GM19099 (cell line): Measurements from ENCODE around the gene SRGAP3.

Experiments
- POLR2A ChIP-seq: IDR thresholded peaks from 3 replicates; pipeline ENCODE4 v1.6.1; 2011; ENCODE audit warnings: low read depth; ENCODE audit not compliant: insufficient read length; ENCODE audit errors: extremely low read depth

The SRGAP3 gene

DNA sequence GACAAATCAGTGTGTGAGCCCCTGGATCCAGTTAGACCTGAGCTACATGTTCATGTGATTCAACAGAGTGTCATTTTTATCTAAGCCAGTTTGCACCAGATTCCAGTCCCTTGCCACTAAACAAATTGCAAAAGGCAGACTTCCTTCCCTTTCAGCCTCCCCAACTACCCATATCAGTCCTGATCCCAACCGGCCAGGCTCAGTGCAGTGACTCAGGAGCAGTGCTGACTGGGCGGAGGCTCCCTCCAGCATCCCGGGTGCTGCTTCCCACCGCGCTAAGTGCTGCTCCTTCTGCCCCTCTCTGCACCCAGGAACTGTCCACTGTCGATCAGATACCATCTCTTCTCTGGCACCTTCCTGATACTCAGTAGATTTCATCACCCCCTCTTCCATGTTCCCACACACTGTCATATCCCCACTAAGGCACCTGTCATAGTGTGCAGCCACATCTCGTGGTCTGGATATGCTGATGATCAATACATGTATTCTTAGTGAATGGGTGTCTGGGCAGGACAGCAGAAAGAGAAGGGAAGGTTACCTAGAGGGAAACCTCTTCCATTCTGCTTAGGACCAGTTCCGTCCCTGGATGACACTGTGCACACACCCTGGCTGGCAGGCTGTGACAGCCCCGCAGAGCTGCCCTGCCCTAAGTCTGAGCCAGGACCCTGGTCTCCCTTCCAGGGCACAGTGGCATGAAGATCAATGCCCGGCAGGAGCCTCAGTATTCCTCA is 177.3 kb downstream of the SRGAP3 start:
- no peak for TF ChIP-seq POLR2A

DNA sequence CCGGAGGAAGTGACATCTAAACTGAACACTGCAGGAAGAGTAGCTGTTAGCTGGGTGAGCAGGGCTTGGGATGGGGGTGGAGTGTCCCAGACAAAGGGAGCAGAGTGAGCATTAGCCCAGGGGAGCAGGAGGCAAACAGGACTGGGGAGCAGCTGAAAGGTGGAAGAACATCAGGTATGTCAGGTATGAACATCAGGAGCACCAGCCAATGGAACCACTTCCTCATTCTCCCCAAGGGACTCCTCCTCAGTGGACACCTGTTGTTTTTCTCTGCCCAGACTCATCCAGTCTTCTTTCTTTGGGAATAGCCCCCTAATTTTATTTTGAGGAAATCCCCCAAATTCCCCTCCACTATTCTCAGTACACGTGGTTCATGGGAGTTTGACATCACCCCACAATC is 178.5 kb downstream of the SRGAP3 start:
- no peak for TF ChIP-seq POLR2A

DNA sequence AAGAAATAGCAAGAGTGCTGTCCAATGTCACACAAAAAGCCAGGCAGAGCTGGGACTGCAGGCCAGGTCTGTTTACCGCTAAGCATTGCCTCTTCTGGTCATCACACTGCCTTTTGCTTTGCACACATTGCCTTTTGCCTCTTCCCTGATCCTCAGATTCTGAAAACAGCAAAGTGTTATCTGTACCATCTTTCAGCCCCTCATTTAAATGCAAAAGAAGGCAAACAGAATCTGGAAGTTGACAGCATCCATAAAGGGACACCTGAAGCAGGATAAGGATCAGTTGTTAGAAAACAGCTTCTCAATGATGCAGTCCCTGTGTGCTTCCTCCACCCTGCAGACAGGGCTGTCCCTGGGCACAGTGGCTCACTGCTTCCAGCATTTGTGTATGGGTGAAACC is 179.5 kb downstream of the SRGAP3 start:
- TF ChIP-seq POLR2A, result no peak

DNA sequence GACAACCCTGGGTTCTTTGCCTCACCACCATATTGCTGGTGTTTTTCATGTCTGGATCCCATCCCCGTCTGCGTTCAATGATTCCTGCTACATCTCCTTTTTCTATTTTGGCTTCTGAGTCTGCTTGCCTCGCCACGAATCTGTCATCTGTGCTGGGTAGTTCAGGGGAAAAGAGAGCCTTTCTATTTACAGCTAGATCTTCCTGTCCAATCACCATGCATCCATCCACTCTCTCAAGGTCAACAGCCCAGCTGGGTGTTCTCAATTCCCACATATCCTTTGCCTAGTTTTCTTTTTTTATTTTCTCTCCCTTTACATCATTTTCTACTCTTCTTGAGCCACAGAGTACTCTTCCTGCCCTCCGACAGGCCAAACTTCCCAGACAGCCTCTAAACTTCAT is 181.4 kb downstream of the SRGAP3 start:
- no peak for TF ChIP-seq POLR2A

DNA sequence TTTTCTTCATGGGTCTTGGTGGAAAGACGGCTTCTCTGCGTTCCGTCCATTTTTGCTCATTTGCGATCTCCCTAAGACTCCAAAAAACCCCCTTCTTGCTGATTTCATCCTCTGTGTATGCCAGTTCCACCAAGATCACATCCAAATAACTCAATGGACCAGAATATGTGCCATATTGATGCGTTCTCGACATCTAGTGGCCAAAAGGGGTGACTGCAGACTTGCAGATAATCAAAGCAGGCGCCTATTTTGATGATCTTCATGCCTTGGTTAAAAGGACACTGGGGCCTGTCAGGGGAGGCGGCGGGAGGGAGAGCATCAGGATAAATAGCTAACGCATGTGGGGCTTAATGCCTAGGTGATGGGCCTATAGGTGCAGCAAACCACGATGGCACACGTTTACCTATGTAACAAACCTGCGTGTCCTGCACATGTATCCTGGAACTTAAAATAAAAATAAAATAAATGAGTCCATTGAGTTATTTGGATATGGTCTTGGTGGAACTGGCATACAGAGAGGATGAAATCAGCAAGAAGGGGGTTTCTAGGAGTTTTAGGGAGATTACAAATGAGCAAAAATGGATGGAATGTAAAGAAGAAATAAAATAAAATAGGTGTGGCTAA is 182.0 kb downstream of the SRGAP3 start:
- no peak for TF ChIP-seq POLR2A

DNA sequence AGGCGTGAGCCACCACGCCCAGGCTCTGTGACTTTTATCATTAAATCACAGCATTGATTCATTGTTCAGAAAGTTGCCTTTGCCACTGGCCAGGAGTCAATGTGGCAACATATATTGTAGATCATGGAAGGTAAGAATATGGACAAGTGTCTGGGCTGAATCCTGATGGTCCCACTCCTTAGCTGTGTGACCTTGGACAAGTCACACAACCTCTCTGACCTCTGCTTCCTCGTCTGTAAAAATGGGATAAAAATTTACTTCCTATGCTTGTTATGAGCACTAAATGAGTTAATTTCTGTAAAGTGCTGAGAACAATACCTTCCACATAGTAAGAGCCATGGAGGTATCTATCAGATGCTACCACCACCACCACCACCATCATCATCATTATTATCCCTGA is 182.7 kb downstream of the SRGAP3 start:
- TF ChIP-seq POLR2A, result no peak

DNA sequence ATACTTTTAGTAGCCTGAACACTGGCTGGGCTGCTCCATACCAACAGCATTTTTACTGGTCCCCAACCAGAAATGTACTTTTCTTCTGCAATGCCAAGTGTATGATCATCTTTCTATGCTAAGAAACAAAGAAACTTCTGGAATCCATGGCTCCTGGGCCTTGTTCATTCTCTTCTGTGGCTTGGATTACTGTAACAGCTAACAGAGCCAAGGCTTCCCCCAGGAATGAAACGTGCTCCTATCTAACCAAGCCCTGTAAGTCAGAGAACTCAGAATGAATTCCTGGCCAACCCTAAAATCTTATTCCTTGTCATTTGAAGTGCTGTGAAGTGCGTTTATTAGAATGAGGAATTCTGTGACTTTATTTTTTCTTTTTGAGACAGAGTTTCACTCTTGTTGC is 183.3 kb downstream of the SRGAP3 start:
- no peak for TF ChIP-seq POLR2A

DNA sequence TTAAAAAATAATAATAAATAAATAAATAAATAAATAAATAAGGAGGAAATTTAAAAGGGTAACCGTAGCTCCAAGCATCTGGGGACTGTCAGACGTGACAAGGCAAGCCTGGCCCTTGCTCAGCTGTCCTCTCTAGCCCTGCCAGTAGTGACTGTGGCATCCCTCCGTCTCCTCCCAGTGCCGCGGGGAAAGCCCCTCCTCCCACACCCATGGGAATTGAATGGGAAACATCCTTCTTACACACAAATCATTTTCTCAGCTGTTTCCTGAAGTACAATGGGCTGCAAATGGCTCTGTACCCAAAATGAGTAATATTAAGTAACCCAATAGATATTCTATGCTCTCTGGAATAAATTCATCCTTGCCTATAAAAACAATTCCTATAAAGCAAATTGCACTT is 184.6 kb downstream of the SRGAP3 start:
- no peak for TF ChIP-seq POLR2A

DNA sequence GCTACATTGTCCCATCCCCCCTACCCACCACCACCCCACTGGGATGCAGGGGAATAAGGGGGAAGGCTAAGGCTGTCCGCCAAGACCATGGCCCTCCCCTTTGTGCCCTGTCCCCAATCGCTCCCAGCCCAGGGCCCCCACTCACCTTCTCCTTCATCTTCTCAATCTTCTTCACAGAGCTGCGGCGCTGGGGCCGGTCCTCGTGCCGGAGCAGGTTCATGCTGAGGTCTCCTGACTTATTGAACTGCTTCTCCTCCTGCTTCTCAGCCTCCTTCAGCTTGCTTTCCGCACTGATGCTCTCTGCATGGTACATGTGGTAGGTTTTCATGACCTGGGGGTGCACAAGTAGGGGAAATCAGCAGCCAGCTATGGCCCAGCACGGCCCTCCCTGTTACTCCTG is 185.2 kb downstream of the SRGAP3 start:
- no peak for TF ChIP-seq POLR2A

DNA sequence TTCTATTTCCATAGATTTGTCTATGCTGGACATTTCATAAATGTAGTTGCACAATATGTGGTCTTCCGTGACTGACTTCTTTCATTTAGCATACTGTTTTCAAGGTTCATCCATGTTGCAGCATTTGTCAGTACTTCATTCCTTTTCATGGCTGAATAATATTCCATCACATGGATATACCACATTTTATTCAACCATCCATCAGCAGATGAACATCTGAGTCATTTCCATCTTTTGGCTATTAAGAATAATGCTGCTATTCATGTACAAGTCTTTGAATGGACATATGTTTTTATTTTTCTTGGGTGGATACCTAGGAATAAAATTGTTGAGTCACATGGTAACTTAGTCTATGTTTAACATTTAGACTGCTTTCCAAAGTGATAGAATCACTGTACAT is 186.9 kb downstream of the SRGAP3 start:
- no peak for TF ChIP-seq POLR2A

DNA sequence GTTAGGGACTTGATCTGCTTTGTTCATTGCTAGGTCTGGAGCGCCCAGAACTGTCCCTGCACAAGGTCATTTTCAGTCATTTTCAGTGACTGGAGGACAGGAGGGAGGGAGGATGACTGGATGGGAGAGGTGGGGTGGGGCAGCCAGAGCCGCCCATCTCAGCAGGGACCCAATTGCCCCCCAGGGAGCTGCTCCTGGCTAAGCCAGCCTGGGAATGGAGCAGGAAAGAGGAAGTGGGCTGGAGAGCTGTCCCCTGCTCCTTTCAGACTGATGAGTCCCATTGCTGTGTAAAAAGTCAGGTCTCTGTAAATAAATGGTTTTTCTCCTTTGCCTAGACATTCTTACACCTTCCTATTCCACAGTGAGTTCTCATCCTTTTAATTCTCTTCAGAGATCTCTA is 187.8 kb downstream of the SRGAP3 start:
- TF ChIP-seq POLR2A, result no peak

DNA sequence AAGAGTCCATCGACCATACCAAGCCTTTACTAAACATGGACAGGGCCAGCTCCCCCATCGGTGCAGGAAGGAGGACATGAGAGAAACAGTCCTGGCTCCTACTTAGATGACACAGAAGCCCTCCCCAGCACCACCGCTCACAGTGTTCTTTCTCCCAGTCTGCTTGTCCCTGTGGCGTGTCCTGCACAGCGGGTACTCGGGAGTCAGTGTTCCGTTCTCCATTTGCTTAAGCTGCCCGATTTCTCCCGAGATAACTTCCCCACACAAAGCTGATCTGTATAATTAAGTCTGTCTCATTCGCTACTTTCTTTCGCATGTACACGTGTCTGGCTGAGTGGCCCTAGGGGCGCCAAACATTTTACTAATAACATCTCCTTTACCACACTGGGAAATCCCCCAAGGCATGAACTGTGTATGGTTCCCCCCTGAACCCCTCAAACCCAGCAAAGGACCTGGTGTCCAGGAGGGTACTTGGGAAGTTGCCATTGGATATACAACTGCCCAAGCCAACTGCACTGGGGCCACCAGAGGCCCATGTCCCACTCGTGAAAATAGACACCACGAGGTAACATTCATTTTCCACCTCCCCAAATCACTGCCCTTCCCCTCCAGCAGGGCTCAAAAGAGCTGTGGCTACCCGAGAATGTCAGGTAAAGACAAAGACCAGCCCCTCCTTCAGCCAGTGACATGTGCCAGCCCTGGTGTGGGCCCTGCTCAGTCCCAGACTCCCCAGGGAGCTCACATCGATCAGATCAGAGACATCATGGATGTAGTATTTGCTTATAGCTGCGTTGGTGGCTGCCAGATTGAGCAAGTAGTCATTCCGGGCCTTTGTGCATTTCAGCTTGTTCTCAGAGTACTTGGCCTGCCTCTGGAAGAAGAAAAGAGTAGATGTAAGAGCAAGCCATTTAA is 189.7 kb downstream of the SRGAP3 start:
- TF ChIP-seq POLR2A, result no peak

DNA sequence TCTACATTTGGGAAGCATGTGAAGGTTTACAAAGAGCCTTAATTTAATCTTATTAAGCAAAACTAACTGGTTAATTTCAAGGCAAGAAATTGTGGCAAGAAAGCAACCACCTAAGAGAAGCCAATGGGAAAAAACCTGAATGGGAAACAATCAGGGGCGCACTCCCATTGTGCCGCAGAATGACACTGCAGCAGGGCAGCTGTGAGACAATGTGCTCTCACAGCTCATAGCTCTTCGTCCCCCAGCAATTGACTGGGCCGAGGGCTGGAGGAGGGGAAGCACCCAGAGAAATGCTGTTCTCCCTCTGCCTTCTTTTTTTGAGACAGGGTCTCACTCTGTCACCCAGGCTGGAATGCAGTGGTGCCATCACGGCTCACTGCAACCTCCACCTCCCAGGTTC is 192.9 kb downstream of the SRGAP3 start:
- no peak for TF ChIP-seq POLR2A

DNA sequence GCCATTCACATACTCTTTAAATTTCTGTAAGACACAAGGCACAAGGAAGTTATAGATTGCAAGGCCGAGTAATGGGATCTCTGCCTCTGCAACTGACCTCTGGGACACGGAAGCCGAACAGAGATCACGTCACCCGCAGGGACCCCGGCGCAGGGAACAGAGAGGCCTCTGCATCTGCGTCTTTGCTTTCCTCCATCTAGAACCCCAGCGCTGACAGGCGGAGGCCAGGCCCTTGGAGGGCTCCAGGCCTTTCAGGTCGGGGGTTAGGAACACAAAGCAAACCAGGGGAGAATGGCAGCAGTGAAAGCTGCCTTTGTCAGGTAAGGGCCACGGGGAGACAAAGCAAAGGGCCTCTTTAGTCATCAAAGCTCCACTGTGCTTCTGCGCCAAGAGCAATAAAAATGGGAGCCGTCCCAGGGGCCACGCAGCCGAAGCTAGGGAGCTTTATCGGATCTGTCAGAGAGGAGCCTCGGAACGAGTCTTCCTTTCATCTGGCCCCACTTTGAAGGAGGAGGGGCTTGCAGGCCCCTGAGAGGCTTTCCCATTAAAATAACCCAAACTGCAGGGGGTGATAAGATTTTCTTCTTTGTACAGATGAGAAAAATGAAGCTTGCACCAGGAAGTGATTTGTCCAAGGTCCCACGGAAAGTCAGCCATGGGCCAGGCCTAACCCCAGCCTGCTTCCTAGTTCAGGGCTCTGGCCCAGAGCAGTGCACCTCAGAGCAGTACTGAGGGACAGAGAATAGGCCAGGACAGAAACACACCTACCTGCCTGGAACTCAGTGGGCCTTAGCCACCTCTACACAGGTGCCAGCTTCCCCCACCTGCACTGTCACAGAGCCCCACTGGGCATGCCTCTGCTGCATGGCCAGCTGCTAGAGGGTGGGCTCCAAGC is 201.7 kb downstream of the SRGAP3 start:
- TF ChIP-seq POLR2A, result no peak

DNA sequence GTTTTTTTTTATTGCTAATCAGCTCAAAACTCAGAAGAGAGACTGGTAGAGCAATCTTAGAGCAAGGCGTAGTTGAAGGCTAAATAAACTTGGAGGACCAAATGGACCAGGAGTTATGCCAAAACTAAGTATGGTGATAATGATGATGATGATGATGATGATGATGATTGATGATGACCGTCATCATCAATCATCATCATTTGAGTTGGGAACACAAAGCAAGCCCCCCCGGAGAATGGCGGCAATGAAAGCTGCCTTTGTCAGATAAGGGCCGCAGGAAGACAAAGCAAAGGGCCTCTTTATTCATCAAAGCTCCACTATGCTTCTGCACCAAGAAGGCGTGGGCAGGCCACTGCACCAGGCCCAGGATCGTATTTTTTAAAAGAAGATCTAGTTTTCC is 204.1 kb downstream of the SRGAP3 start:
- no peak for TF ChIP-seq POLR2A
